DMS 273 (cell line): ENCODE results near the gene PKMYT1.

Experiments
- DNase-seq: peaks from one replicate; lab custom pipeline; 2025; ENCODE audit not compliant: unreplicated experiment; lab: John Stamatoyannopoulos, UW

Gene PKMYT1

GRCh38 chr16:3019594-3020246 is 39.5 kb upstream of the PKMYT1 start:
- no peak for DNase-seq

GRCh38 chr16:3017794-3018506 is 37.7 kb upstream of the PKMYT1 start, which contains the start of gene CLDN6:
Gene CLDN6 (minus strand): TSS chr16:3018183. CDS start chr16:3016021, 2,162 bp downstream.
- peak; percentile 60 for DNase-seq

- DNase-seq, result no peak
Observed at GRCh38 chr16:3017344-3017743, 37.1 kb upstream of the PKMYT1 start.

- DNase-seq, result no peak
Observed at GRCh38 chr16:3015865-3016521, 35.7 kb upstream of the PKMYT1 start.

- no peak for DNase-seq
Observed at GRCh38 chr16:3014971-3015370, 34.7 kb upstream of the PKMYT1 start.

- DNase-seq, result no peak
Observed at GRCh38 chr16:3013998-3014690, 33.9 kb upstream of the PKMYT1 start.

GRCh38 chr16:3013491-3013951 is 33.3 kb upstream of the PKMYT1 start:
- DNase-seq, result no peak

GRCh38 chr16:3012828-3013420 is 32.7 kb upstream of the PKMYT1 start, which contains the start of gene CLDN9:
Gene CLDN9 (plus strand): TSS chr16:3012923. CDS start chr16:3013363, 440 bp downstream.
- no peak for DNase-seq

- no peak for DNase-seq
Observed at GRCh38 chr16:3012246-3012645, 32.0 kb upstream of the PKMYT1 start.

GRCh38 chr16:3010510-3010909 is 30.3 kb upstream of the PKMYT1 start:
- no peak for DNase-seq

- no peak for DNase-seq
Observed at GRCh38 chr16:3009568-3010390, 29.5 kb upstream of the PKMYT1 start.

- DNase-seq, result no peak
Observed at GRCh38 chr16:3008690-3009037, 28.4 kb upstream of the PKMYT1 start.

- no peak for DNase-seq
Observed at GRCh38 chr16:3007957-3008689, 27.9 kb upstream of the PKMYT1 start.

- DNase-seq, result no peak
Observed at GRCh38 chr16:3007059-3007956, 27.1 kb upstream of the PKMYT1 start.

GRCh38 chr16:3004781-3005284 is 24.6 kb upstream of the PKMYT1 start:
- DNase-seq, result peak; percentile 69

GRCh38 chr16:3004319-3004718 is 24.1 kb upstream of the PKMYT1 start:
- peak; percentile 74 for DNase-seq

GRCh38 chr16:3003582-3004270 is 23.5 kb upstream of the PKMYT1 start:
- DNase-seq, result peak; percentile 99

- DNase-seq, result no peak
Observed at GRCh38 chr16:3001316-3001715, 21.1 kb upstream of the PKMYT1 start.
